ENCODE results near the gene TSPAN18. TPM values are rescaled to one million over a fixed set of nuclear protein-coding genes. Genes with fewer than 3 reads are reported as not detected.

Gene TSPAN18
- total and polyA plus RNA-seq, 2 of the 4 experiments (the other 2 are of a cell fraction), result 0.36 to 1.1 TPM

DNA sequence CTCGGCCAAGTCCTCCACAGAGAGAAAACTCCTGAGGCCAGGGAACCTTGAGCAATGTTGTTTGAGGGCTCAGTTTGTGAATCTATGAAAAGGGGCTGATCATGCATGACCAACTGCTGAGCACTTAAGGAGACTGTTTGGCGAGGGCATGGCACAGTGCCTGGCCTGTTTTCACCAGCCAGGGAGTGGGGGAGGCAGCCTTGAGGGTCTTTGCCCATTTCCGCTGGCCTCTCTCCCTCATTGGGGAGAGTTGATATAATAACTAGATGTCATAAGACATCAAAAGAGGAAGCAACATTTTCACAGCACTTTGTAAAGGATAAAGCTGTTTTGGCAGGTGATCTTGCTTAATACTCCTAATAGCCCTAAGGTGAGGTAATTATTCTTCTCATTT, 113.3 kb downstream of the TSPAN18 start:
- Histone ChIP-seq H2AFZ (replicated peaks; ENCODE audit: low read length, poor library complexity) (no peak overlapping the region), H4K8ac (ENCODE audit: low read depth in 2 of 2, low read length in 2 of 2) (0 out of 4 replicates have a peak overlapping the region, but pooled peaks of 1 of the 2 experiments have one; percentile 7), H2AK9ac (replicated peaks; ENCODE audit: low read depth, low read length, poor library complexity) (no peak overlapping the region), H4K91ac (ENCODE audit: insufficient read depth, low read depth, low read length) (peak overlapping the region; percentile 85; the same call in 1 of the 2 replicates), H3K9ac (ENCODE audit: low read depth, low read length) (no peak overlapping the region), H3K4ac (ENCODE audit: low read depth, low read length) (peak overlapping the region; percentile 97; the same call in 1 of the 2 replicates), H2AK5ac (ENCODE audit: low read depth, low read length) (peak overlapping the region; percentile 36; the same call in 1 of the 2 replicates), H2BK20ac (ENCODE audit: low read depth, low read length) (peak overlapping the region; percentile 57), H2BK15ac (ENCODE audit: low read depth, low read length) (peak overlapping the region; percentile 66; the same call in 2 of the 3 replicates), H3K36me3 (ENCODE audit: control insufficient read depth, insufficient read depth, low read length) (no peaks in the 10 kb centered on the region), H2BK5ac (ENCODE audit: low read depth, low read length, poor library complexity, severe bottlenecking) (peak overlapping the region; percentile 19), H3K4me3 (ENCODE audit: insufficient read depth, low read depth, low read length) (no peak overlapping the region), H3K56ac (ENCODE audit: extremely low read depth, insufficient read depth, low read length) (no peak overlapping the region), H3K23ac (ENCODE audit: low read depth, low read length) (no peak overlapping the region), H3K4me2 (ENCODE audit: low read depth, low read length) (no peak overlapping the region), H4K20me1 (ENCODE audit: insufficient read depth, low read length) (no peaks in the 10 kb centered on the region), H3K18ac (ENCODE audit: low read depth, low read length) (no peak overlapping the region), H2BK120ac (ENCODE audit: low read depth, low read length) (peak overlapping the region; percentile 99), H3K27me3 (ENCODE audit: control insufficient read depth, insufficient read depth, low read length) (no peaks in the 10 kb centered on the region), H3K4me1 (ENCODE audit: control insufficient read depth, insufficient read depth, low read length) (peaks cover 16% of the 10 kb centered on the region), H4K5ac (ENCODE audit: low read depth, low read length) (peak overlapping the region; percentile 2; the same call in 1 of the 2 replicates), H3K79me1 (ENCODE audit: low read depth in 1 of 2, low read length in 2 of 2) (no peaks in the 10 kb centered on the region), H3K9me3 (ENCODE audit: control insufficient read depth, insufficient read depth, low read length) (no peaks in the 10 kb centered on the region), H3K27ac (ENCODE audit: insufficient read depth, low read length) (no peak overlapping the region), H3K14ac (replicated peaks; ENCODE audit: low read depth, low read length) (no peak overlapping the region), H3K9me1 (ENCODE audit: insufficient read depth, low read length) (peaks cover 7% of the 10 kb centered on the region)
- CTCF ChIA-PET, result no interaction called here
- WGBS, 2 experiments (ENCODE audit: extremely low coverage in 2 of 2, insufficient read length in 1 of 2), result 100% methylated on average over 1 of the region's 3 CpGs; no CpG with 5 or more reads in 1 of the 2 experiments
- no TSS peak for BruUV-seq (replicated peaks)
- POLR2A ChIA-PET (ENCODE audit: unreplicated experiment), result no interaction called here
- in situ Hi-C loops (cut with MboI; ENCODE audit: low sequenced_read_pairs) (no loop called here), dilution Hi-C loops (cut with HindIII; ENCODE audit: low sequenced_read_pairs, unreplicated experiment) (no loop called here), intact Hi-C loops (cut with micrococcal nuclease) (loop anchor here (5.0 kb wide), 1 partner anchor 47 kb away; no protein-coding TSS in a partner anchor)
- TF ChIP-seq RCOR1 (IDR thresholded peaks at IDR 0.05; ENCODE audit: insufficient replicate concordance, low read length) (no peak), MAFK (IDR thresholded peaks at IDR 0.05; ENCODE audit: low read depth, low read length) (no peak), SMC3 (IDR thresholded peaks at IDR 0.05; ENCODE audit: low read depth, low read length) (no peak), FOS (IDR thresholded peaks at IDR 0.05; ENCODE audit: low read depth, low read length) (no peak), CHD1 (IDR thresholded peaks at IDR 0.05; ENCODE audit: low read depth, low read length) (no peak), BHLHE40 (IDR thresholded peaks at IDR 0.05; ENCODE audit: low read depth, low read length) (no peak)
- TF ChIP-seq, protein P1, sequence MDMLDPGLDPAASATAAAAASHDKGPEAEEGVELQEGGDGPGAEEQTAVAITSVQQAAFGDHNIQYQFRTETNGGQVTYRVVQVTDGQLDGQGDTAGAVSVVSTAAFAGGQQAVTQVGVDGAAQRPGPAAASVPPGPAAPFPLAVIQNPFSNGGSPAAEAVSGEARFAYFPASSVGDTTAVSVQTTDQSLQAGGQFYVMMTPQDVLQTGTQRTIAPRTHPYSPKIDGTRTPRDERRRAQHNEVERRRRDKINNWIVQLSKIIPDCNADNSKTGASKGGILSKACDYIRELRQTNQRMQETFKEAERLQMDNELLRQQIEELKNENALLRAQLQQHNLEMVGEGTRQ (IDR thresholded peaks at IDR 0.05; ENCODE audit: low read depth, low read length), result no peak
- TF ChIP-seq, protein P2, sequence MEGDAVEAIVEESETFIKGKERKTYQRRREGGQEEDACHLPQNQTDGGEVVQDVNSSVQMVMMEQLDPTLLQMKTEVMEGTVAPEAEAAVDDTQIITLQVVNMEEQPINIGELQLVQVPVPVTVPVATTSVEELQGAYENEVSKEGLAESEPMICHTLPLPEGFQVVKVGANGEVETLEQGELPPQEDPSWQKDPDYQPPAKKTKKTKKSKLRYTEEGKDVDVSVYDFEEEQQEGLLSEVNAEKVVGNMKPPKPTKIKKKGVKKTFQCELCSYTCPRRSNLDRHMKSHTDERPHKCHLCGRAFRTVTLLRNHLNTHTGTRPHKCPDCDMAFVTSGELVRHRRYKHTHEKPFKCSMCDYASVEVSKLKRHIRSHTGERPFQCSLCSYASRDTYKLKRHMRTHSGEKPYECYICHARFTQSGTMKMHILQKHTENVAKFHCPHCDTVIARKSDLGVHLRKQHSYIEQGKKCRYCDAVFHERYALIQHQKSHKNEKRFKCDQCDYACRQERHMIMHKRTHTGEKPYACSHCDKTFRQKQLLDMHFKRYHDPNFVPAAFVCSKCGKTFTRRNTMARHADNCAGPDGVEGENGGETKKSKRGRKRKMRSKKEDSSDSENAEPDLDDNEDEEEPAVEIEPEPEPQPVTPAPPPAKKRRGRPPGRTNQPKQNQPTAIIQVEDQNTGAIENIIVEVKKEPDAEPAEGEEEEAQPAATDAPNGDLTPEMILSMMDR (conservative IDR thresholded peaks at IDR 0.05; ENCODE audit: low read depth, low read length), result no peak
- no peak for ATAC-seq (ENCODE audit: low read depth)
- DNase-seq, result no peak

Measured in IMR-90 (cell line).